Airway epithelial cell (primary cell): ENCODE data around the gene DENND10. TPM values are rescaled to one million over a fixed set of nuclear protein-coding genes. Genes with fewer than 3 reads are reported as not detected.

Experiments used
- total RNA-seq: library from RNA; depleted of rRNA; stranded (reverse); fragments of >200 nt; gene quantifications from 2 replicates; pipeline ENCODE4 v1.2.3, GENCODE V29; 2015

The DENND10 gene, protein sequence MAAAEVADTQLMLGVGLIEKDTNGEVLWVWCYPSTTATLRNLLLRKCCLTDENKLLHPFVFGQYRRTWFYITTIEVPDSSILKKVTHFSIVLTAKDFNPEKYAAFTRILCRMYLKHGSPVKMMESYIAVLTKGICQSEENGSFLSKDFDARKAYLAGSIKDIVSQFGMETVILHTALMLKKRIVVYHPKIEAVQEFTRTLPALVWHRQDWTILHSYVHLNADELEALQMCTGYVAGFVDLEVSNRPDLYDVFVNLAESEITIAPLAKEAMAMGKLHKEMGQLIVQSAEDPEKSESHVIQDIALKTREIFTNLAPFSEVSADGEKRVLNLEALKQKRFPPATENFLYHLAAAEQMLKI
- 43.0 and 46.1 TPM in 2 replicates for total RNA-seq

DNA sequence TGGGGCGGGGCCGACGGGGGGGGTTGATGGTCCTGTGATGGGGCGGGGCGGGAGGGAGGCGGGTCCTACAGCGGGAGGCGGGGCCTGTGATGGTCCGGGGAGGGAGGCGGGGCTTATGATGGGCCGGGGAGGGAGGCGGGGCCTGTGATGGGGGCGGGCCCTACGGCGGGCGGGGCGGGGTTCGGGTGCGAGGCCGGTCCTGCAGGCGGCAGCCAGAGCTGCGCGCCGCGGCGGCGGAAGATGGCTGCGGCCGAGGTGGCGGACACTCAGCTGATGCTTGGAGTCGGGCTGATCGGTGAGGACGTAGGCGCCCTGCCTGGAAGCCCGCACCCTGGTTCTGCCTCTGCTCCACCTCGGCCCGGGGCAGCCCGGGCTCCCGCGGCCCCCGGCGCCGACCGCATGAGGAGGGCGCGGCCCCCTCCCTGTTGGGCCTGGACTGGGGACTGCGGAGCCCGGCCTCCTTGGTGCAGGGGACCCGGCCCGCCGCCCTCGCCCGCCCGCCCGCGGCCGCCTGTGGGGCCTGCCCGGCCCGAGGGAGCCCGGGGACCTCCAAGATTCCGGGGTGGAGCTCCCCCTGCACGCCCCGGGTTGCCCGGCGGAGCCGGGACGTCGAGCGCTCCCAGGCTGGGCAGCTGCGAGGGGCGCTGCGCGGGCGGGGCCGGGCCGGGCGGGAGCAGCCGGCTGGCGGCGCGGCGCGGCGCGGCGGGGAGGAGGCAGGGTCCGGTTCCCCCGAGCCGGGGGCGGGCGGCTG, at the start of gene DENND10:
TSS of gene DENND10 (plus strand) at position 211 of the 751 bp plus-strand sequence. CDS start at position 241, 30 bp downstream.

GRCh38 chr10:119080521-119081259, 23.2 kb upstream of the DENND10 start, which contains the start of gene EIF3A:
Gene EIF3A, minus strand, starts transcription at chr10:119080817. Its CDS starts 141 bp downstream, at chr10:119080676.

GRCh38 chr10:119165171-119166117, 61.5 kb downstream of the DENND10 start, which contains the start of gene SFXN4:
Gene SFXN4, minus strand, starts transcription at chr10:119165714. Its CDS starts 67 bp downstream, at chr10:119165647.

GRCh38 chr10:119178372-119179119, 74.6 kb downstream of the DENND10 start, which contains the start of gene PRDX3:
Gene PRDX3, minus strand, starts transcription at chr10:119178812. Its CDS starts 22 bp downstream, at chr10:119178790.

Other genes starting within 250 kb of the DENND10 start
- 0.99 and 4.0 TPM in 2 replicates for gene NANOS1, start 74.4 kb upstream of the DENND10 start, total RNA-seq
- 78.3 and 92.5 TPM in 2 replicates for gene EIF3A, start 23.3 kb upstream of the DENND10 start, total RNA-seq
- 26.2 and 26.7 TPM in 2 replicates for gene SFXN4, start 61.6 kb downstream of the DENND10 start, total RNA-seq
- 157 and 169 TPM in 2 replicates for gene PRDX3, start 74.7 kb downstream of the DENND10 start, total RNA-seq
- 6.2 and 6.4 TPM in 2 replicates for gene GRK5, start 103.5 kb downstream of the DENND10 start, total RNA-seq